GM21723 (cell line): ENCODE measurements around the gene GDF2.

ENCODE experiments used
- ATAC-seq: cut with Tn5 transposase; IDR thresholded peaks from one replicate; pipeline ENCODE4 v1.9.1; 2021; ENCODE audit warnings: mild to moderate bottlenecking, moderate library complexity; ENCODE audit not compliant: unreplicated experiment

The GDF2 gene

GRCh38 chr10:47322300-47323061 is at the start of gene GDF2:
Gene GDF2, plus strand, starts transcription at chr10:47322454. Its CDS starts 215 bp downstream, at chr10:47322669.
- ATAC-seq: no peak

- no peak for ATAC-seq
Observed at GRCh38 chr10:47276071-47276470, 46.2 kb upstream of the GDF2 start.

- ATAC-seq: no peak
Observed at GRCh38 chr10:47276576-47277351, 45.5 kb upstream of the GDF2 start.

GRCh38 chr10:47277352-47278151 is 44.7 kb upstream of the GDF2 start:
- ATAC-seq: no peak

GRCh38 chr10:47278152-47278473 is 44.1 kb upstream of the GDF2 start:
- no peak for ATAC-seq

- ATAC-seq: no peak
Observed at GRCh38 chr10:47278720-47279119, 43.5 kb upstream of the GDF2 start.

- ATAC-seq: no peak
Observed at GRCh38 chr10:47279276-47279675, 43.0 kb upstream of the GDF2 start.

- ATAC-seq: no peak
Observed at GRCh38 chr10:47282005-47282656, 40.1 kb upstream of the GDF2 start.

GRCh38 chr10:47282657-47283018 is 39.6 kb upstream of the GDF2 start:
- no peak for ATAC-seq

- ATAC-seq: no peak
Observed at GRCh38 chr10:47283101-47283630, 39.1 kb upstream of the GDF2 start.

GRCh38 chr10:47283848-47284247 is 38.4 kb upstream of the GDF2 start:
- no peak for ATAC-seq

- no peak for ATAC-seq
Observed at GRCh38 chr10:47285381-47286115, 36.7 kb upstream of the GDF2 start.

GRCh38 chr10:47286116-47286505 is 36.1 kb upstream of the GDF2 start:
- no peak for ATAC-seq

GRCh38 chr10:47286591-47287315 is 35.5 kb upstream of the GDF2 start:
- ATAC-seq: no peak

GRCh38 chr10:47287365-47287802 is 34.9 kb upstream of the GDF2 start:
- no peak for ATAC-seq

- no peak for ATAC-seq
Observed at GRCh38 chr10:47287805-47288204, 34.4 kb upstream of the GDF2 start.

GRCh38 chr10:47288236-47288635 is 34.0 kb upstream of the GDF2 start:
- ATAC-seq: no peak

GRCh38 chr10:47288916-47289495 is 33.2 kb upstream of the GDF2 start:
- ATAC-seq: no peak

GRCh38 chr10:47289921-47290320 is 32.3 kb upstream of the GDF2 start:
- no peak for ATAC-seq
